SHP77 (cell line): ENCODE data around the gene NSF.

Source experiments
- DNase-seq, 2 experiments: peaks; one replicate each; lab custom pipeline; 2025; lab: John Stamatoyannopoulos, UW

The NSF gene

GRCh38 chr17:46803544-46803943 lies 213.1 kb downstream of the NSF start:
- DNase-seq = no peak

DNA sequence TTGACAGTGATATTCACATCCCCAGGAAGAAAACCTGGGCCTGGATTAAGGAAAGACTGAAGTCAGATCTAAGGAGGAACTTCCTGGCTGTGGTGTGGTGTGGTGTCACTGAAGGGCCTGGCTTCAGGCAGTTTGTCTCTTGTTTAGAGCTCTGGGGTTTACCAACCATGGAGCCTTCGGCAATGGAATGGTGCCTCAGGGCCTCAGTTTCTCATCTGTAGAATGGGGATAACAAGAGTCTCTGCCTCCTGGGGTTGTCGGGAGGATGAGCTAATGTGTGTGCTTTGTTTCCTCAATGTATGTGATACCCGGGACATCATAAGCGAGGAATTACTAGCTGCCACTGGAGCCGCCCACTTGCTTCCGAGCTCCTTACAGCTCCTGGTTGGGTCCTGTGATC lies 215.3 kb downstream of the NSF start:
- DNase-seq = no peak
